H1 (cell line): ENCODE measurements around the gene DVL1.

Experiments
- ASH2L ChIP-seq: fragments of 200-600, 300-600 bp; sonication (generic); IDR thresholded peaks from one replicate; pipeline ENCODE4 v1.7.1; 2017; ENCODE audit warnings: low read length
- CHD2 ChIP-seq: IDR thresholded peaks from 2 replicates; pipeline ENCODE4 v1.6.1; 2012; ENCODE audit warnings: low read length, improper control_type of control experiment
- CREB1 ChIP-seq: IDR thresholded peaks from 2 replicates; pipeline ENCODE4 v1.6.1; 2012; ENCODE audit warnings: inconsistent platforms
- EGR1 ChIP-seq: IDR thresholded peaks from 2 replicates; pipeline ENCODE4 v1.6.1; 2011; ENCODE audit warnings: low read depth, low read length, borderline replicate concordance
- EZH2 ChIP-seq: fragments of 200-600 bp; sonication (generic); IDR thresholded peaks from 2 replicates; pipeline ENCODE4 v1.7.1; 2012; ENCODE audit warnings: low read depth, mild to moderate bottlenecking, moderate library complexity, low read length, inconsistent platforms; ENCODE audit not compliant: severe bottlenecking
- KDM1A ChIP-seq: fragments of 200-600, 300-600 bp; sonication (generic); IDR thresholded peaks from 2 replicates; pipeline ENCODE4 v1.7.1; 2016; ENCODE audit warnings: mild to moderate bottlenecking, low read length, borderline replicate concordance
- POLR2AphosphoS5 ChIP-seq: IDR thresholded peaks from 2 replicates; pipeline ENCODE4 v1.6.1; 2011; ENCODE audit warnings: low read depth, low read length
- SP4 ChIP-seq: IDR thresholded peaks from 2 replicates; pipeline ENCODE4 v1.6.1; 2012; ENCODE audit warnings: low read length, inconsistent platforms
- YY1 ChIP-seq: IDR thresholded peaks from 2 replicates; pipeline ENCODE4 v1.6.1; 2011; ENCODE audit warnings: low read depth, mild to moderate bottlenecking, low read length
- TF ChIP-seq, protein P1 (sequence below): IDR thresholded peaks from 2 replicates; pipeline ENCODE4 v1.6.1; 2011; ENCODE audit warnings: low read length, improper control_type of control experiment
- TF ChIP-seq, protein P2 (sequence below), 3 experiments: IDR thresholded peaks; 1 replicate in 2 of 3; 2 replicates in 1 of 3; pipeline versions ENCODE4 v1.5.1 to v1.6.1; 2011; ENCODE audit warnings: low read length in 3 of 3, mild to moderate bottlenecking in 3 of 3, inconsistent platforms in 2 of 3, low read depth in 1 of 3, moderate library complexity in 1 of 3; ENCODE audit not compliant: insufficient read depth in 1 of 3; ENCODE audit errors: control extremely low read depth in 1 of 3
- TF ChIP-seq, protein P3 (sequence below): IDR thresholded peaks from 2 replicates; pipeline ENCODE4 v1.6.1; 2012; ENCODE audit warnings: inconsistent platforms
- TF ChIP-seq, protein P4 (sequence below): IDR thresholded peaks from 2 replicates; pipeline ENCODE4 v1.6.1; 2012; ENCODE audit warnings: low read length, inconsistent platforms
- TF ChIP-seq, protein P5 (sequence below): IDR thresholded peaks from 2 replicates; pipeline ENCODE4 v1.6.1; 2011; ENCODE audit warnings: low read depth, mild to moderate bottlenecking, low read length; ENCODE audit not compliant: insufficient read depth

DNA sequence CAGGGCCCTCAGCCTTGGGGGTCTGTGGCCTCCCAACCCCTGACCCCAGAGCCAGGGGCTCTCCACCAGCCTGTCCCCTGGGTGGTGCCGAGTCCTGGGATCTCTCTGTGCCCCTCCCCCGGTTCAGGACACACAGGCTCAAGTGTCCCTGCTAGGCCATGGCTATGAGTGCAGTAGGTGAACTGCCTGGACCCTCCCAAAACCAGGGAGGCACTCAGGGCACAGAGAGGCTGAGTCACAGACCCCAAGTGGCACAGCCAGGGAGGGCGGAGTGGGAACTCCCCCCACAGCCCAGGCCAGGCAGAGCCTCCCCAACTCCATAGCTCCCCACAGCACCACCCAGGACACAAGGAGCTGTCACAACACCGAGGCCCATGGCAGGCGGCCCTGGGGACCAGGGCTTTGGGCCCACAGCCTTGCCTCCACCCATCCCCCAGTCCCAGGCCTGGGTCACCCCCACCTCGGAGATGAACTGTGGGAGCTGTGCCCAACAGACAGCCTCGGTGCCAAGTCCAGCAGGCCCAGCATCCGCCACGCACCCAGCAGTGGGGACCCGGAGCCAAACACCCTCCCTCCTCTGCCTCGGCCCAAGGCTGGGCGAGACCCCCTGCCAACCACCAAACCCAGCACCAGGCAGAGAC lies 3.2 kb downstream of the DVL1 start:
- TF ChIP-seq, protein P1, sequence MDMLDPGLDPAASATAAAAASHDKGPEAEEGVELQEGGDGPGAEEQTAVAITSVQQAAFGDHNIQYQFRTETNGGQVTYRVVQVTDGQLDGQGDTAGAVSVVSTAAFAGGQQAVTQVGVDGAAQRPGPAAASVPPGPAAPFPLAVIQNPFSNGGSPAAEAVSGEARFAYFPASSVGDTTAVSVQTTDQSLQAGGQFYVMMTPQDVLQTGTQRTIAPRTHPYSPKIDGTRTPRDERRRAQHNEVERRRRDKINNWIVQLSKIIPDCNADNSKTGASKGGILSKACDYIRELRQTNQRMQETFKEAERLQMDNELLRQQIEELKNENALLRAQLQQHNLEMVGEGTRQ = no peak
- TF ChIP-seq, protein P2, sequence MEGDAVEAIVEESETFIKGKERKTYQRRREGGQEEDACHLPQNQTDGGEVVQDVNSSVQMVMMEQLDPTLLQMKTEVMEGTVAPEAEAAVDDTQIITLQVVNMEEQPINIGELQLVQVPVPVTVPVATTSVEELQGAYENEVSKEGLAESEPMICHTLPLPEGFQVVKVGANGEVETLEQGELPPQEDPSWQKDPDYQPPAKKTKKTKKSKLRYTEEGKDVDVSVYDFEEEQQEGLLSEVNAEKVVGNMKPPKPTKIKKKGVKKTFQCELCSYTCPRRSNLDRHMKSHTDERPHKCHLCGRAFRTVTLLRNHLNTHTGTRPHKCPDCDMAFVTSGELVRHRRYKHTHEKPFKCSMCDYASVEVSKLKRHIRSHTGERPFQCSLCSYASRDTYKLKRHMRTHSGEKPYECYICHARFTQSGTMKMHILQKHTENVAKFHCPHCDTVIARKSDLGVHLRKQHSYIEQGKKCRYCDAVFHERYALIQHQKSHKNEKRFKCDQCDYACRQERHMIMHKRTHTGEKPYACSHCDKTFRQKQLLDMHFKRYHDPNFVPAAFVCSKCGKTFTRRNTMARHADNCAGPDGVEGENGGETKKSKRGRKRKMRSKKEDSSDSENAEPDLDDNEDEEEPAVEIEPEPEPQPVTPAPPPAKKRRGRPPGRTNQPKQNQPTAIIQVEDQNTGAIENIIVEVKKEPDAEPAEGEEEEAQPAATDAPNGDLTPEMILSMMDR (IDR thresholded peaks at IDR 0.05; ENCODE audit: control extremely low read depth in 1 of 3, insufficient read depth in 1 of 3, low read depth in 1 of 3, low read length in 3 of 3) = no peak
- no peak for TF ChIP-seq EGR1
- no peak for TF ChIP-seq YY1
- TF ChIP-seq KDM1A = no peak
- TF ChIP-seq CREB1 = no peak
- TF ChIP-seq CHD2 = no peak
- TF ChIP-seq SP4 = no peak
- TF ChIP-seq, protein P3, sequence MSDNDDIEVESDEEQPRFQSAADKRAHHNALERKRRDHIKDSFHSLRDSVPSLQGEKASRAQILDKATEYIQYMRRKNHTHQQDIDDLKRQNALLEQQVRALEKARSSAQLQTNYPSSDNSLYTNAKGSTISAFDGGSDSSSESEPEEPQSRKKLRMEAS = no peak
- TF ChIP-seq, protein P4, sequence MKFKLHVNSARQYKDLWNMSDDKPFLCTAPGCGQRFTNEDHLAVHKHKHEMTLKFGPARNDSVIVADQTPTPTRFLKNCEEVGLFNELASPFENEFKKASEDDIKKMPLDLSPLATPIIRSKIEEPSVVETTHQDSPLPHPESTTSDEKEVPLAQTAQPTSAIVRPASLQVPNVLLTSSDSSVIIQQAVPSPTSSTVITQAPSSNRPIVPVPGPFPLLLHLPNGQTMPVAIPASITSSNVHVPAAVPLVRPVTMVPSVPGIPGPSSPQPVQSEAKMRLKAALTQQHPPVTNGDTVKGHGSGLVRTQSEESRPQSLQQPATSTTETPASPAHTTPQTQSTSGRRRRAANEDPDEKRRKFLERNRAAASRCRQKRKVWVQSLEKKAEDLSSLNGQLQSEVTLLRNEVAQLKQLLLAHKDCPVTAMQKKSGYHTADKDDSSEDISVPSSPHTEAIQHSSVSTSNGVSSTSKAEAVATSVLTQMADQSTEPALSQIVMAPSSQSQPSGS = no peak
- no peak for TF ChIP-seq POLR2AphosphoS5
- no peak for TF ChIP-seq EZH2
- no peak for TF ChIP-seq ASH2L
- TF ChIP-seq, protein P5, sequence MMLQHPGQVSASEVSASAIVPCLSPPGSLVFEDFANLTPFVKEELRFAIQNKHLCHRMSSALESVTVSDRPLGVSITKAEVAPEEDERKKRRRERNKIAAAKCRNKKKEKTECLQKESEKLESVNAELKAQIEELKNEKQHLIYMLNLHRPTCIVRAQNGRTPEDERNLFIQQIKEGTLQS = no peak
